ENCODE measurements around the gene USP17L26.
"Not testable (repeated sequence)": the region's sequence is repeated elsewhere in the genome, so short reads cannot be mapped to it uniquely, and the experiment has no call there.

USP17L26 gene, protein sequence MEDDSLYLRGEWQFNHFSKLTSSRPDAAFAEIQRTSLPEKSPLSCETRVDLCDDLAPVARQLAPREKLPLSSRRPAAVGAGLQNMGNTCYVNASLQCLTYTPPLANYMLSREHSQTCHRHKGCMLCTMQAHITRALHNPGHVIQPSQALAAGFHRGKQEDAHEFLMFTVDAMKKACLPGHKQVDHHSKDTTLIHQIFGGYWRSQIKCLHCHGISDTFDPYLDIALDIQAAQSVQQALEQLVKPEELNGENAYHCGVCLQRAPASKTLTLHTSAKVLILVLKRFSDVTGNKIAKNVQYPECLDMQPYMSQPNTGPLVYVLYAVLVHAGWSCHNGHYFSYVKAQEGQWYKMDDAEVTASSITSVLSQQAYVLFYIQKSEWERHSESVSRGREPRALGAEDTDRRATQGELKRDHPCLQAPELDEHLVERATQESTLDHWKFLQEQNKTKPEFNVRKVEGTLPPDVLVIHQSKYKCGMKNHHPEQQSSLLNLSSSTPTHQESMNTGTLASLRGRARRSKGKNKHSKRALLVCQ

DNA sequence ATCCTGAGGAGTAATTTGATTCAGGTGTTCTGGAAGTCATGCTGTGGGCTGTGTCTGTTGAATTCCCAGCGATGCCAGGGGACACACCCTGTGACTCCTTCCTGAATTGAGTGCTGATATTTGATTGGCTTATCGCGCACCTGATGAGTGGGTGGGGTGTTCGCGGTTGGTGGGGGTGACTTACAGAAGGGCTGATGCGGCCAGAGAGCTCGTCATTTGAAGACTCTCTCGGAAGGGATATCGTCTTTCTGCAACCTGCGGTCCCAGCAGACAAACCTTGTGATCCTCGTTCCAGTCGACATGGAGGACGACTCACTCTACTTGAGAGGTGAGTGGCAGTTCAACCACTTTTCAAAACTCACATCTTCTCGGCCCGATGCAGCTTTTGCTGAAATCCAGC is at the start of gene USP17L26:
Gene USP17L26, plus strand, starts transcription at position 301 of the 400 bp plus-strand sequence. Its CDS starts 0 bp downstream, at position 301.
- DNase-seq (ENCODE audit: low read depth in 3 of 3): not testable (repeated sequence)

DNA sequence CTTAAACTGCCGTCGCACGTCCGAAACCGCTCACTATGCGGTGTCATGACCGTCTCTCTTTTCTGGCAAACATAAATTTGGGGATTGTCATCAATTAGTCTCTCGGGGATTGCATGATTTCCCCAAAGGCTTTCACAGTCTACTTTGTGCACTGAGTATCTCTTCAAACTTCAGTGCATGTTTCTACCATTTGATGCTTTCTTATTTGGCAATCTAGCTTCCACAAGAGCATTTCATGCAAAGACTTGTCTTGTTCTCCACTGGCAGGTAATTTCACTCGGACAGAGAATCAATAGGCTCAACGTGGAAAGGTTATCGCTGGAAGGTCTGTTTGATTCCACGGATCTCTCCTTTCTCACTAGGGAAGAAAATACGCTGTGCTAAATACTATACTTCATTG is 10.3 kb upstream of the USP17L26 start:
- not testable (repeated sequence) for DNase-seq (ENCODE audit: low read depth in 3 of 3)

DNA sequence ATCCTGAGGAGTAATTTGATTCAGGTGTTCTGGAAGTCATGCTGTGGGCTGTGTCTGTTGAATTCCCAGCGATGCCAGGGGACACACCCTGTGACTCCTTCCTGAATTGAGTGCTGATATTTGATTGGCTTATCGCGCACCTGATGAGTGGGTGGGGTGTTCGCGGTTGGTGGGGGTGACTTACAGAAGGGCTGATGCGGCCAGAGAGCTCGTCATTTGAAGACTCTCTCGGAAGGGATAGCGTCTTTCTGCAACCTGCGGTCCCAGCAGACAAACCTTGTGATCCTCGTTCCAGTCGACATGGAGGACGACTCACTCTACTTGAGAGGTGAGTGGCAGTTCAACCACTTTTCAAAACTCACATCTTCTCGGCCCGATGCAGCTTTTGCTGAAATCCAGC is 9.6 kb upstream of the USP17L26 start, which contains the start of gene USP17L24:
Gene USP17L24, plus strand, starts transcription at position 301 of the 400 bp plus-strand sequence. Its CDS starts 0 bp downstream, at position 301.
- DNase-seq (ENCODE audit: low read depth in 3 of 3): not testable (repeated sequence)

DNA sequence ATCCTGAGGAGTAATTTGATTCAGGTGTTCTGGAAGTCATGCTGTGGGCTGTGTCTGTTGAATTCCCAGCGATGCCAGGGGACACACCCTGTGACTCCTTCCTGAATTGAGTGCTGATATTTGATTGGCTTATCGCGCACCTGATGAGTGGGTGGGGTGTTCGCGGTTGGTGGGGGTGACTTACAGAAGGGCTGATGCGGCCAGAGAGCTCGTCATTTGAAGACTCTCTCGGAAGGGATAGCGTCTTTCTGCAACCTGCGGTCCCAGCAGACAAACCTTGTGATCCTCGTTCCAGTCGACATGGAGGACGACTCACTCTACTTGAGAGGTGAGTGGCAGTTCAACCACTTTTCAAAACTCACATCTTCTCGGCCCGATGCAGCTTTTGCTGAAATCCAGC is 4.8 kb upstream of the USP17L26 start, which contains the start of gene USP17L25:
Gene USP17L25, plus strand, starts transcription at position 301 of the 400 bp plus-strand sequence. Its CDS starts 0 bp downstream, at position 301.
- not testable (repeated sequence) for DNase-seq (ENCODE audit: low read depth in 3 of 3)

DNA sequence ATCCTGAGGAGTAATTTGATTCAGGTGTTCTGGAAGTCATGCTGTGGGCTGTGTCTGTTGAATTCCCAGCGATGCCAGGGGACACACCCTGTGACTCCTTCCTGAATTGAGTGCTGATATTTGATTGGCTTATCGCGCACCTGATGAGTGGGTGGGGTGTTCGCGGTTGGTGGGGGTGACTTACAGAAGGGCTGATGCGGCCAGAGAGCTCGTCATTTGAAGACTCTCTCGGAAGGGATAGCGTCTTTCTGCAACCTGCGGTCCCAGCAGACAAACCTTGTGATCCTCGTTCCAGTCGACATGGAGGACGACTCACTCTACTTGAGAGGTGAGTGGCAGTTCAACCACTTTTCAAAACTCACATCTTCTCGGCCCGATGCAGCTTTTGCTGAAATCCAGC is 4.6 kb downstream of the USP17L26 start, which contains the start of gene USP17L5:
Gene USP17L5, plus strand, starts transcription at position 301 of the 400 bp plus-strand sequence. Its CDS starts 0 bp downstream, at position 301.
- DNase-seq (ENCODE audit: low read depth in 3 of 3): not testable (repeated sequence)

DNA sequence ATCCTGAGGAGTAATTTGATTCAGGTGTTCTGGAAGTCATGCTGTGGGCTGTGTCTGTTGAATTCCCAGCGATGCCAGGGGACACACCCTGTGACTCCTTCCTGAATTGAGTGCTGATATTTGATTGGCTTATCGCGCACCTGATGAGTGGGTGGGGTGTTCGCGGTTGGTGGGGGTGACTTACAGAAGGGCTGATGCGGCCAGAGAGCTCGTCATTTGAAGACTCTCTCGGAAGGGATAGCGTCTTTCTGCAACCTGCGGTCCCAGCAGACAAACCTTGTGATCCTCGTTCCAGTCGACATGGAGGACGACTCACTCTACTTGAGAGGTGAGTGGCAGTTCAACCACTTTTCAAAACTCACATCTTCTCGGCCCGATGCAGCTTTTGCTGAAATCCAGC is 9.4 kb downstream of the USP17L26 start, which contains the start of gene USP17L27:
Gene USP17L27, plus strand, starts transcription at position 301 of the 400 bp plus-strand sequence. Its CDS starts 0 bp downstream, at position 301.
- DNase-seq (ENCODE audit: low read depth in 3 of 3): not testable (repeated sequence)

DNA sequence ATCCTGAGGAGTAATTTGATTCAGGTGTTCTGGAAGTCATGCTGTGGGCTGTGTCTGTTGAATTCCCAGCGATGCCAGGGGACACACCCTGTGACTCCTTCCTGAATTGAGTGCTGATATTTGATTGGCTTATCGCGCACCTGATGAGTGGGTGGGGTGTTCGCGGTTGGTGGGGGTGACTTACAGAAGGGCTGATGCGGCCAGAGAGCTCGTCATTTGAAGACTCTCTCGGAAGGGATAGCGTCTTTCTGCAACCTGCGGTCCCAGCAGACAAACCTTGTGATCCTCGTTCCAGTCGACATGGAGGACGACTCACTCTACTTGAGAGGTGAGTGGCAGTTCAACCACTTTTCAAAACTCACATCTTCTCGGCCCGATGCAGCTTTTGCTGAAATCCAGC is 14.1 kb downstream of the USP17L26 start, which contains the start of gene USP17L28:
Gene USP17L28, plus strand, starts transcription at position 301 of the 400 bp plus-strand sequence. Its CDS starts 0 bp downstream, at position 301.
- not testable (repeated sequence) for DNase-seq (ENCODE audit: low read depth in 3 of 3)

DNA sequence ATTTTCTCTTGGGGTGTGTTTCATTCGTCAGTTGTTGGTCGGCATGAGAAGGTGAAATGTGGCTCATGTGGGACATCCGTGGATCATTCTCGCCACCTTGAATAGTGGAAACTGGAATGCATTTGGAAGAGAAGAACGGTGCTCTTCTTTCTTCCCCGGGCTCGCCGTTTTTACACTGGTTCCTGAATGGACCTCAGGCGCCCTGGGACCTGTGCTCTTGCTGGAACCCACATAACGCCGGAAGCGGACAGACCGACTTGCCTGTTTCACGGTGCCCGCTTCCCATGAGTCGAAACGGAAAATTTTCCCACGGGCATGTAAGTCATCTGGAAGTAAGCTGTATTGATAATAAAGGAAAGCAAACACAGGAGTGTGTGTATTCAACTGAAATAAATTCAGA is 16.4 kb downstream of the USP17L26 start:
- not testable (repeated sequence) for DNase-seq (ENCODE audit: low read depth in 3 of 3)

DNA sequence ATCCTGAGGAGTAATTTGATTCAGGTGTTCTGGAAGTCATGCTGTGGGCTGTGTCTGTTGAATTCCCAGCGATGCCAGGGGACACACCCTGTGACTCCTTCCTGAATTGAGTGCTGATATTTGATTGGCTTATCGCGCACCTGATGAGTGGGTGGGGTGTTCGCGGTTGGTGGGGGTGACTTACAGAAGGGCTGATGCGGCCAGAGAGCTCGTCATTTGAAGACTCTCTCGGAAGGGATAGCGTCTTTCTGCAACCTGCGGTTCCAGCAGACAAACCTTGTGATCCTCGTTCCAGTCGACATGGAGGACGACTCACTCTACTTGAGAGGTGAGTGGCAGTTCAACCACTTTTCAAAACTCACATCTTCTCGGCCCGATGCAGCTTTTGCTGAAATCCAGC is 18.9 kb downstream of the USP17L26 start, which contains the start of gene USP17L29:
Gene USP17L29, plus strand, starts transcription at position 301 of the 400 bp plus-strand sequence. Its CDS starts 0 bp downstream, at position 301.
- DNase-seq (ENCODE audit: low read depth in 3 of 3): not testable (repeated sequence)

DNA sequence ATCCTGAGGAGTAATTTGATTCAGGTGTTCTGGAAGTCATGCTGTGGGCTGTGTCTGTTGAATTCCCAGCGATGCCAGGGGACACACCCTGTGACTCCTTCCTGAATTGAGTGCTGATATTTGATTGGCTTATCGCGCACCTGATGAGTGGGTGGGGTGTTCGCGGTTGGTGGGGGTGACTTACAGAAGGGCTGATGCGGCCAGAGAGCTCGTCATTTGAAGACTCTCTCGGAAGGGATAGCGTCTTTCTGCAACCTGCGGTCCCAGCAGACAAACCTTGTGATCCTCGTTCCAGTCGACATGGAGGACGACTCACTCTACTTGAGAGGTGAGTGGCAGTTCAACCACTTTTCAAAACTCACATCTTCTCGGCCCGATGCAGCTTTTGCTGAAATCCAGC is 28.4 kb downstream of the USP17L26 start, which contains the start of gene USP17L30:
Gene USP17L30, plus strand, starts transcription at position 301 of the 400 bp plus-strand sequence. Its CDS starts 0 bp downstream, at position 301.
- not testable (repeated sequence) for DNase-seq (ENCODE audit: low read depth in 3 of 3)

DNA sequence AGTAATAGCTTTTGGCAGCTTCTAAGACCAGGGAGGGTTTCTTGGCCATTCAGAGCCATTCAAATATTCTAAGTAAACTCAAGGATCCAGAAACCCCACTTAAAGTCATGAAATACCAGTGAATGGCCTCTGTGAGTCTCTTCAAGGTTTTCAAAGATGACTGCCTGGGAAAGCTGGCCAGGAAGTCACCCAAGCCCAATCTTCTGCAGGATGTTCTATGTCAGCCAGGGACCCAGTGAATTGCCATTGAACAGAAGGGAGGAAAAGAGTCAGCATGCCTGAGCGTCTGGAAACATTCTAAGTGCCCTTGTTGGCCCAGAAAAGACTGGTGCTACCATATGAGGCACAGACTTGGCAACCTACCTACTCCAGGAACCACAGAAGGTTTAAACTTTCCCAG is 45.4 kb downstream of the USP17L26 start:
- DNase-seq (ENCODE audit: low read depth in 3 of 3): not testable (repeated sequence)

DNA sequence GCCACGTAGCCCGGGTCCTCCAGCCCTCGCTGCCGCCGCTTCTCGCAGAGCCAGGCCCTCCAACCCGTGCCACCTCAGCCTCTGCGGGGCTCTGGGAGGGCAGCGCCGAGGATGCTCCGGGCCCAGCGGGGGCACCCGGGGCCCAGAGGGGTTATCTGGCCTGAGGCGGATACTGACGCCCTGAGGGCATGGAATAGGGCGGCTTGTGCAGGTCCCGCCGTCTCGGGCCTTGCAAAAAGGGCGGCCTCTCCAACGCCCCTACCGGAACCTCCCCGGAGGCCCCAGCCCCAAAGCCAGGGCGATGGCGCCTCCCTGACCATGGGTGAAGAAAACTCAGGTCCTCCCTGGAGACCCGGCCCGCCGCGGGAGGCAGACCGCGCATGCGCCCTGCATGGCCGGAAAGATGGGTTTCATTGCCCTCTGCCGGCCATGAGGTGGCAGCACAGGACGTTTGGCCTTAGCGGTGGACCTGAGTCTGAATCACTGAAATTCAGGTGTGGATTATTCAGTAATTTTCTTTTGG is 46.6 kb downstream of the USP17L26 start:
- DNase-seq (ENCODE audit: low read depth in 3 of 3): peak; percentile 24 to 58 (median 37)

DNA sequence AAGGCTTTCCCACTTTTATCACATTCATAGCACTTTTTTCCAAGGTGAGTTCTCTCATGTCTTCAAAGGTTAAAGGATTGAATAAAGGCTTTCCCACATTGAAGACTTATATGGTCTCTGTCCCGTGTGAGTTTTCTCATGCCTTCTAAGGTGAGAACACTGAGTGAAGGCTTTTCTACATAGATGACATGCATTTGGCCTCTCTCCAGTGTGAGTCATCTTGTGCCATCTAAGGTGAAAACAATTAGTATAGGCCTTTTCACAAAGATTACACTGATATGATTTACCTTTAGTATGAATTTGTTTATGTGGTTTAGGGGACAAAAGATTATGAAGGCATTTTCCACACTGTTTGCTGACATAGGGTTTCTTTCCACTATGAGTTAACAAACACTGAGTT is 49.7 kb downstream of the USP17L26 start:
- DNase-seq (ENCODE audit: low read depth in 3 of 3): no peak
